WTC11 (cell line): Measurements from ENCODE around the gene LRRC41.

Source experiments
- CTCF ChIP-seq: fragments of 200-600 bp; IDR thresholded peaks from 2 replicates; pipeline ENCODE4 v1.8.0; 2022; ENCODE audit warnings: antibody characterized with exemption
- JUN ChIP-seq: sonication (generic); formaldehyde crosslinking; IDR thresholded peaks from 2 replicates; pipeline ENCODE4 v1.8.0; 2023; ENCODE audit warnings: mild to moderate bottlenecking, missing genetic modification reagents

- no peak for TF ChIP-seq CTCF
- no peak for TF ChIP-seq JUN (CRISPR knock-in tag)
These were observed 48.9 kb upstream of the LRRC41 start for GRCh38 chr1:46352363-46352762.
